GM19035 (cell line): Measurements from ENCODE around the gene GUCY1A2.

Experiments
- ATAC-seq: cut with Tn5 transposase; IDR thresholded peaks from one replicate; pipeline ENCODE4 v1.9.1; 2021; ENCODE audit not compliant: unreplicated experiment

The GUCY1A2 gene

DNA sequence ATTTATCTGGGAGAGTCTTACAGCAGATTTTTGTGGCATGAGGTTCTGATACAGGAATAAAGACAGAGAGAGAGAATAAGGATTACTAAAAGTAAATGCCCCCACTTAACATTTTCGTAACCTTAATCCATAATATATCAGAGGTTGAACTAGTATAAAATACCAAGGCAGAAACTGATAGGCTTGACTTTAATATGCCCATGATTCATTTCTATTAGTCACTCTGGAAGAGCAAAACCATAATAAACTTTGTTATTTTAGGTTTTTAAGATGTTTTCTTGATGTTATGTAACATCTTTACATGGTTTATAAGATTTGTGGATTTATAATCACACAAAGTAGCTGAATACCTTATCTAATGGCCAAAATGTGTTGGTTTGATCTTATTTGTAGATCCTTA, 19.1 kb downstream of the GUCY1A2 start:
- no peak for ATAC-seq

DNA sequence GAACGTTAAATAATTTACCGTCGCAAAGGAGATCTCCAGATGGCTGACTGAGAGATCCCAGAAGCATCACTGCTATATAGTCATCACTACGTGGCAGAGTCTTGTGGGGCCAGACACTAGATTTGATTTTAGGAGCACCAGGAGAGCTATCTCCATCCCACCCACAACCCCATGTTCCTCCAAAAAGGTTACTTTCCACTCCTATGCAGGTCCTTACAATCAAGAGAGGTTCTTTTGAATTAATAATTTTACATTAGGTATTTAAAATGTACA, 19.4 kb downstream of the GUCY1A2 start:
- ATAC-seq: no peak

DNA sequence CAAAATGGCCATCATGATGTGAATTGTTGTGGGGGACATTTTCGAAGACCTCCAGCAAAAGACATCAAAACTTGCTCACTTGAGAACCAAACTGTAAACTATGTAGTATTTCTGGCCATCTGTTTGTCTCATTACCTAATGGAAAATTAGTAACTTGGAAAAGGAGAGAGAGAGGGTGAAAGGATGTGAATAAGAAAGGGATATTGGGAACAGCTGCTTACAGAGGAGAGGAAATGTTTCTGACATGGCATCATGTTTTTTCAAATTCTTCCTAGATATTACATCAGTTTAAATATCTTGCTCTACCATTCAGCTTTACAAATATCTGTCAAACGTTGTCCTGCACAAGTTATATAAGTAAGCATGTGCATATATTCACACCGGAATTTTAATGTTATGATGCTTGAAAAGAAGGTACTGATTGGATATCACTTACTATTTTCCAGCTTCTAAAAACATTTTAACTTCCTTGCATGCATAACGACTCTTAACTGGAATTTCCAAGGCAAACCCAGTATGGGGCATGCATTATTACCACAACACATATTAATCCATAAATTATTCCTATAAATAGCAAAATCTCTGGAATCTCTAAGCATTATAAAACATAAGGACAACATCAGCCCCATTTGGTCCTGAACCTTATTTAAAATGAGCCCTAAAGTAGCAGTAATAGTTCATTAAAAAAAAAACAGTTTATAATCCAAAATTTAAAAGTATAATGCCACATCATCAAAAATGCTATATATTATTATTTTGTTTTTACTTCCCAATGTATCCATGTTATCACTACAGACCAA, 20.0 kb downstream of the GUCY1A2 start:
- no peak for ATAC-seq

DNA sequence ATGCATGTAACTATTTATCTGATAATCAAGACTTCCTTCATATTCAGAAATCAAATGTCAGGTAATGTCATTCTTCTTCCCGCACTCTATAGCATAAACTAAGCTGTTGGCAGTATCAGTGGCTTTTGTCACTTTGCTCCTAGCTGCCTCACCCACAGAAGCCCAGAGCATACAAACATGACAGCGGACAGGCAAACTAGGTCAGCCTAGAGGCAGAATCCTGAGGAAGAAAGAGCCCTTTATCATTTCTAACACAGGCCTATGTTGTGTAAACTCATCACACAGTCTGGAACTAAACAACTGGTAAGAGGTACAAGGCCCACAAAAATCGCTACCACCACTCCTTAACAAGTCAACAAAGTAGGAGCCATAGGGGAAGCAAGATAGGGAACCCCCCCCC, 21.0 kb downstream of the GUCY1A2 start:
- no peak for ATAC-seq

DNA sequence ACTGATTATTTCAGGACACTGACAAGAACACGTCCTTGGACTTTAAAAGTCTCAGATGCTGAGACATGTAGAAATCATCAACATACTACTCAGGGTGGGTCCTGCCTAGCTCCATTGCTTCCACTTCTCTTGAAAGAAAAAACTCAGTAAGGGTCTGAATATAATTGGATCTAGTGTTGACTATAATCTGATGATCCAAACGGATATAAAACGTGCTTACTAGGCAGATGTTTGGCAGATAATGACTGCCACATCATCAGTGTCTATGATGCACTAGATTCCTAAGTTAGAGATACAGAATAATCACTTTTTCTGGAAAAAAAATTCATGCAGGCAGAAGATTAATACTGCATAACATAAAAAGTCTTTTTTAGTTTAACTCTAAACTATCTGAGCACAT, 21.6 kb downstream of the GUCY1A2 start:
- no peak for ATAC-seq

DNA sequence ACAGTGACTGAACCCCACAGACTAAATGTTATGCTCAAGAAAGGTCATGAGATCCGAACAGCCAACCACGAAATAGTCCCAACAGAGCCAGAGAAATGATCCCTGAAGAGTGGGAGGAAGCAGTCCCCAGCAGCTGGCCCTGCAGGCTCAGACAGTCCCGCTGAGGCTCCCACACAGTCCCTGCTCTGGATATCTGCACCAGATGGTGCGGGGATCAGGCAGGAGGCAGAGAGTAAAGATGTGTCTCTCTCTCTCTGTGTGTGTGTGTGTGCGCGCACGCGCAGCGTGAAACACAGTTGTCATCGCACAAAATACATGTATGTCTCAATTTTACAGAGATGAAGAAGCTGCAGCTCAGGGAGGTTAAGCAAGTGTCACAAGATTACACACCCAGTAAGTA, 27.9 kb downstream of the GUCY1A2 start:
- ATAC-seq: no peak

DNA sequence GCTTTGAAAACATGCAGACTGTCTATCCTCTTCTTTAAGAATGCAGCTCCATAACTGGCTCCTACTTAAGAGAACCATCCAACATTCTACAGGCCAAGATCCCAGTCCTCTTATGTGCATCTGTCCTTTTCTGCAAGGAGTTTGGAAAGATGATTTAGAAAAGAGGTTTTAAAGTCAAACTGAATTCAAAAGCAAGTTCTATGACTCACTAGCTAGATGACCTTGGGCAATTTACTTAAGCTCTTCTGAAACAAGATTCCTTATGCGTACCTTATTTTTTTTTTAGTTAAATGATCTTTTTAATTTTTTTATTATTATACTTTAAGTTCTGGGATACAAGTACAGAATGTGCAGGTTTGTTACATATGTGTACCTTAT, 29.2 kb downstream of the GUCY1A2 start:
- ATAC-seq: no peak

DNA sequence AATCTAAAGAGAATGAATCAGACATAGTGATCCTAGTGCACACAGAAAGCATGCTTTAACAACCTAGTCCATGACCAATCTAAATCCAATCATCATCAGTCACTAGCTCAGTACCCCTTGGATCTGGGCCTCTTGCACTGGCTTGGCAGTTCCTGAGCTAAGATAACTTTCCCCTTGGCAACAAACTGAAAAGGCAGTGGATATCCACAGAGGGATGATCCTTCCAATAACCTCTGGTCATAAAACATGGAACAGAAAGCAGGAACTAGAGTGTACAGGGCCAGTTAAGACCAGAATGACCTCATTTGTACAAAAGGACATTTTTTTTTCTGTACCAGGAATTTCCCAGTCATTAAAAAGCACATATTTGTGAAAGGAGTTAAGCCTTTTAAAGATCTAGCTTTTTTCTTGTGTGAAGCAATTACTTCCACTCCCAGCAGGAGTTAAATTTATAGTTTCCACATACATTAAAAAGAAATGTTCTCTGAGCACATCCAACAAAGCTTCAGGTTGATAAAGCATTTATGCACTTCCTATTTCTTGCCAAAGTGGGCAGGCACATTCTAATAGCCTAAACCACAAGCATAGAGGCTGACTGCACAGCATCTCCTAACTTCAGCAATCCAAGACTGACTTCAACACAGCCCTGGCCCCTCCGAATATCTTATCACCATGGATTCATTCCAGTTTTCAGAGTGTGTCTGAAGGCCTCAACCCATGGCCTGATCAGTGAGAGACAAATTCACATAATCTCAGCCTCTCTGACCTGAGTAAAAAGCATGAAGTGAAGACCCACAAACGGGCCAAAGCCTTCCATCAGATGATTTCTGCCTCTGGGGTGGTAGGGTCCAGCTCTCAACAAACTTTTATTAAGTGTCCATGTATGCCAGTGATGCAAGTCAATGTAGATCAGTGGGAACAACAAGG, 29.9 kb downstream of the GUCY1A2 start:
- ATAC-seq: no peak

DNA sequence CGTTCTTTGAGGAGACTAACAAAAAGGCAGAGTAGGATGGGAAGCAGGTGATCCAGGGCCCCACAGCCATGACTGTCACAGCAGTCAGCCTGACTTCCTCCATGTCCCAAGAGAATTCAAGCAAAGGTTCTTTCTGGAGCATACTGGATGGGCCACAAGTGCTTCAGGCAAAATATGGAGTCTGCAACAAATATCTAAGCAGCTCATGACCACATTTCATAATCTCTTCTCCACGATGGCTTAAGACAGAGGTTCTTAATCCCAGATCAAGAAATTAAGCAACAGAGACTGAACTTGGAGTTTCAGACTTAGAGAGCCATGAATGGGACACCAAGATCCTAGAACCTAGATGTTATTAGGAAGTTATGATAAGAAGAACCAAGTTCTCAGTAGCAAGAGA, 31.6 kb downstream of the GUCY1A2 start:
- ATAC-seq: no peak

DNA sequence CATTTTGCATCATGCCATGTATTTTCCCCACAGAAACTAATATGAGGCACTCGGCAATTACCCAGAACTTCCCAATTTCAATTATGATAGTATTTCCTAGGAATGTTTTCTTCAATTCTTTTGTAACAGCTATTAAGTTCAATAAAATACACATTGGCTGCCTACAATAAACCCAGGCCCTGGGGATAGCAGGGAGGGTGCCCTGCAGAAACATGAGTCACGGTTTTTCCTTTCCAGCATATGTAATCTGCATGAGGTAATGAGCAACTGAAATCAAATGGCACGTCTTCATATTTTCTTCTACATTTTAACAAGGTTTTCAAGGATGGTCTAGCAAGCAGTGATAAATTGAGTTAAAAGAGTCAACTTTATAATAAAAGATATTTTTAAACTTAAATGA, 32.0 kb downstream of the GUCY1A2 start:
- no peak for ATAC-seq

DNA sequence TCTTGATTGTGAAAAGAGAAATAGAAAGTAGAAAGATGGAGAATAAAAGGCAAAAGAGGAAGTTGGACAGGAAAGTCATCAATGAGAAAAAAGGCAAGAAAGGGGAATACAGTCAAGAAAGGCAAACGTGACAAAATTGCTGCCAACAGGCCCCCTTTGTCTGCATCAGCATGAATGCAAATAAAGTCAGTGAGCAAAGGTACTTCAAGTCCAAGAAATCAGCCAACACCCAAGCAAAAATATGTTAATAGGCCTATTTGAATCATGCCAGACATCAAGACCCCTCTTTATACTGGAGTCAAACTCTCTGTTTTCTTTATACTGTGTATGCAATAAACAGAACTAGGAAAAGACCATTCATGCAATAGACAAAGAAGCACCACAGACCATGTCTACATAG, 34.3 kb downstream of the GUCY1A2 start:
- no peak for ATAC-seq

DNA sequence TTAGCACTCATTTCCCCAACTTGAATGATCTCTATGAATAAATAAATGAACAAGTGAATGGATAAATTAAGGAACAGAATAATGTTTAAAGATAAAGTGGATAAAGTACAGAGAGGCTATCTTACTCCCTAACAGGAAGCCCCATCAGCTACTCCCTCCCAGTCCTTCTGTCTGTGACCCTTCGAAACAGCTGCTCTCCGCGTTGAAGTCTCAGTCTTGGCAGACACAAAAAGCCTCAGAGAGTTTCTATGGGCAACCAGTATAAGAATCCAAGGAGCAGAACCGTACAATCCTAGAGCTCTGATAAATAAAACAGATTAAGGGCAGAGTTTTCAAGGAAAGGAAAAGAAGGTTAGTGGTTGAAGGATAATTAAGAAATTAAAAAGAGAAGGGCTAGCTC, 35.0 kb downstream of the GUCY1A2 start:
- no peak for ATAC-seq

DNA sequence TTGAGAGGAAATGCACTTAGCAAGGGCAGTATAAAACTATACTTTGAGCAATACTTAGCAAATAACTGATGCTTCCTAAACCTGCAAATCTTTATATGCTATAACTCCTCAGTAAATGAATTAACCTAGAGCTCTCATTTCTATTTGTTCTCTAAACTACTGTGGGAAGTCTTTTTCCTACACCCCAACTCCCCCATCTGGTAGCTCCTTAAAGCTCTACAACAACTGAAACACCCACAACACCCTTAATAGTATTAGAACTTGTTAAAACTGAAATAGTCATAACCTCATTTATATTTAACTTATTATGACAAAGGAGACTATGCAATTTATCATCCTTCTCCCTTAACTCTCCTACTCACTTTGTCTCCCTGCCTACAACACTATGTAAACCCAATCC, 43.4 kb downstream of the GUCY1A2 start:
- ATAC-seq: no peak

DNA sequence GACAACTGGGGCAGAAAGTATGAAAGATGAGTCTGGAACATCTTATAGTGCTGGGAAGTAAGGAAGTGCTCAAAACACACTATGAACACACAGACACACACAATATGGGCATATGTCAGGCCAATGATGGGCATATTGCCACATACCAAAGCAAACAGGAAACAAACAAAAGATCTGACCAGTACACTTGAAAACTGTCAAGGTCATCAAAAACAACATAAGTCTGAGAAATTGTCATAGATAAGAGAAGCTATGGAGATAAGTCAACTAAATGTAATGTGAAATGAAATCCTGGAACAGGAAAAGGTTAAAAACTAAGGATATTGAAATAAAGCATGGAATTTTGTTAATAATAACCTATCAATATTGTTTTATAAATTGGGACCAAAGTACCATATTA, 46.4 kb downstream of the GUCY1A2 start:
- no peak for ATAC-seq

DNA sequence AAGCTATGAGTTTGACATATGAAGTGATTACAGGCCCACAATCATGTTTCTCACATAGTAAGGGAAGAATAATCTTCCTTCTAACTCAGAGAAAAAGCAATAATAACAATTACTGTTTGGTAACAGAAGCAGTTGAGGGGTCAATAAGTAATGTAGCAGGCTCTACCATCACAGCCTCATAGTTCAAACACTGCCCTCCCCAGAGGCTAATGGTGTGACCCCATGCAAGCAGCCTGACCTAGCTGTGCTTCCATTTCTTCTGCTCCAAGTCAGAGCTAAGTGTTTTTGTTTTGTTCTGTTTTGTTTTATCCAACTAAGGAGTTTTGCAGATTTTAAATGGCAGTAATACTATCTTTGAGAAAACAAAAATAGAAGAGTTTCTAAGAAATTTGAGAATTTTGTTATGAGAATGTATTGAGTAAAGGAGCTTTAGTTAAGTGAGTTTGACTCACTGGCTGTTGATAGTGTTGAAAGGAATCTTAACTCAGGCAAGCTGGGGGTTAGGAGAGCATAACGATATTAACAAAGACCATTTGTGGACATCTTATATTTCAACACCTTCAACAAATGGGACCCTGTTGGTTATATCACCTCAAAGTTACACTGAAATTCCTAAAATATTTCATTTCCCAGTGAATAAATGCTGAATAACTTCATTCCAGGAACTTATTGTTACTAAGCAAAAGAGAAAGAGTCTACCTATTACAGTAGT, 48.5 kb downstream of the GUCY1A2 start:
- ATAC-seq: no peak

DNA sequence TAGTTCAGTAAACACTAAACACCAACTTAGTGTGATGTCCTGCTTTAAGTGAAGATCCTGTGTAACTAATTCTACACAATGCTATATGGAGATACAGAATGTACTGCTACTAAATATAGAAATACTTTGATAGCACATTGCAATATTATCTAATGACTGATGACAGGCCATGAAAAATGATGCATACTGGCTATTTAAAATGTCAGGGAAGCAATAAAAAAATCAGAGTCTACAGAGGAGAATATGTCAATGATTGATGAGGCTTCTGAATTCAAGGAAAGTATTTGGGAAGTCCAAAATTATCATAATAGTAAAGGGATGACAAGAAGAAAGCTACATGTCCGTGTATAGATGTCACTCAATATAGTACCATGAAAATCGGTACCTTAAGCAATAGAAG, 55.3 kb downstream of the GUCY1A2 start:
- no peak for ATAC-seq

DNA sequence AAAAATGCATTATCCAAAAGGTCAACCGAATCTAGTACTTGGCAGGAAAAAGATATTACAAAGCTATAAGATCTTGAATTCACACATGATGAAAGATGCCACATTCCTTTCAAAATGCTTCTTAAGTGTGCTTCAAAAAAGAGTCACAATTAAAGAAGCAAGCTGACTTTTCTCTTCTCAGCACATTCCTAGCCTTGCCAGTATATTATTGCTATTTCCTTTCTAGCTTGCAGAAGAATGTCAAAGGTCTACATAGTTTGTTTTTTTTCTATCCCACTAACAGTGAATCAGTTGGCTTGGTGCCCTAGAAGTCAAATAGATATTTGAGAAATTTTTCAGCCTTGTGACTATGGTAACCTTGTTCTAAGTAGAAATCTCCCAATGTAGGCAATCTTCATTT, 56.8 kb downstream of the GUCY1A2 start:
- ATAC-seq: no peak

DNA sequence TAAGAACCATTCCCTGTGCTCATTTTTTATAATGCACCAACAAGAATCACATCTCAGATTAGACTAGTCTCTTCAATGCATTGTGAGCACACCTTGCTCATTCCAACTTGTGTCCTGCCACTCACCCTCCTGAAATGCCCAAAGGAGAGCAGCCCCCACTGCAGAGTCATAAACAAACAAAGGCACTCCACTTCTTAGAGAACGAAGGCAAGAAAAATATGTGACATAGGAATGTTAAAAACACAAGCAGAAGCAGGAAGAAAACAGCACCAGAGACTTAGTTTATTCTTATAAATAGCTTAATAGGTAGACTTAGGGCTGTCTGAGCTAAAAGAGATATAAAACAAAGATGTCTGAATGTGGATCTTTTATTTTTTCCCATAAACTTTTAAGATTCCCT, 57.2 kb downstream of the GUCY1A2 start:
- ATAC-seq: no peak

DNA sequence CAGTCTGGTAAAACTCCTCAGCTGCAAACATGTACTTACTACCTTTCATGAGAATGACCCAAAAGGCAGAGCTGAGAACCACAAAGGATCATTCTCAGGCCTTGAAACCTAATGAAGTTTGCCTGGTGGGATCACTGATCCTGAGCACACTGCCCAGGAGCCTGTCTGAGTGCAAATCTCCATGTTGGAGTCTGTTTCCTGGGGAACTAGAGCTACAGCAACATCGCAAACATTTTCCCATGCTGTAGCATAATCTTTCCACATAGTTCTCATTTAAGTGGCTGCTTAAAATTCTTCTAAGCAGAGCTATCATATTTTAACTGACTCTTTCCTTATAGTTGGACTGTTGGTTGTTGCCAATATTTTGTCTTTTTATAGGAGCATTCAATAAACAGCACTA, 58.5 kb downstream of the GUCY1A2 start:
- ATAC-seq: no peak

DNA sequence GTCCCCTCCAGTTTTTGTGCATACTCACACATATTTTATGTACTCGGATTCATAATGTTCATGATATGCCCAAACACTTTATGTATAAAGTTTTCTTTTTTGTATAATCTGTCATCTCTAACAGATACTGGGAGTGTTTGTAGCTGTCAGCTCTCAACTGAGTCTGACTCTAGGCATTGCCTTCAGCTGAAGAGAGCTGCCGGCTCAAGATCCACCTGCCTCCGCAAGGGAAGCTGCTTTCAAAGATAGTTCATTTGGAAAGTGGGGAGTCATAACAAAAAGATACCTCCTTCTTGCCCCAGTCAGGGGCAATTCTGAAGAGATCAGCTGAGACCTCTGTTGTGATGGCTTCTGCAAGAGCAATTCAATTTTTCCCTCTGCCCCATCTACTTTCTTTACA, 58.9 kb downstream of the GUCY1A2 start:
- ATAC-seq: no peak

DNA sequence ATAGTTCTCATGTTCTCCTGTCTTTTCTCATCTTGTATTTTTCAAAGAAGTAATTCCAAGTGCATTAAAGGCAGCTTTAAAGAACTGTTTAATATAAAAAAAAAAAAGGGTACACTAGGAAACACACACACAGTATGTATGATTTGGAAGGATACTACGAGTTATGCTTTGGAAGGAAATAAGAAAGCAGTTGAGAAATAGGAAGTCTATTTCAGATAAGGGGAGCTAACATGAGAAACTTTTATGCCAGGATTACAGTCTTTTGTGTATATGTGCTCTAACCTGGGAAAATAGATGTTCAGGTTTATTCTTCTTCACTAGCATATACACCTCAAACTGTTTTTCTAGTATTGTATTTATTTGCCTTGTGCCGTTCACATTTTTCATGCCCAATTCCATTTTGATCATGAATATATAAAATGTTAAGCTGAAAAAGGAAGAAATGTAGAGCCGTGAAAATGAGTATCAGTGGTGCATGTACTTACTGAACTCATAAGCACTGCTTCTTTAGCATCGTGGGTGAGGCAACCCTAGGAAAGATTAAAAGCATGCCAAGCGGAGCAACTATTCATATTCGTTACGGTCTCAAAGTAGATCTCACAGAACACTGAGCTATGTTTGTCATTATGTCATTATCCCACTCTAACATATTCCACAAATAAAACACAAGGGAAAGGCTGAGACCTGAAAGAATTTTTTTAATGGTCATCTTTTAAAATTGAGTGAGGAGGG, 59.6 kb downstream of the GUCY1A2 start:
- no peak for ATAC-seq
